Transverse colon (tissue), 3 donors: Measurements from ENCODE around the gene SELPLG.

Experiments
- CTCF ChIP-seq, 5 experiments: fragments of 200-600 bp in 3 of 5; fragments of 450-650 bp in 2 of 5; sonication (generic) in 3 of 5; IDR thresholded peaks; 1 replicate in 2 of 5; 2 replicates in 3 of 5; pipeline ENCODE4 v1.5.1; 2016 to 2017; ENCODE audit warnings: antibody characterized with exemption in 5 of 5, inconsistent platforms in 3 of 5, mild to moderate bottlenecking in 2 of 5, moderate library complexity in 1 of 5
- POLR2A ChIP-seq: fragments of 450-650 bp; IDR thresholded peaks from one replicate; pipeline ENCODE4 v1.6.1; 2016; ENCODE audit warnings: antibody characterized with exemption, mild to moderate bottlenecking, moderate library complexity

- TF ChIP-seq CTCF (IDR thresholded peaks at IDR 0.05): no peak
- TF ChIP-seq POLR2A: no peak
Observed at GRCh38 chr12:108627134-108627920, 6.4 kb downstream of the SELPLG start.
